Fibroblast of villous mesenchyme (primary cell): ENCODE results near the gene SLC6A7. TPM values are rescaled to one million over a fixed set of nuclear protein-coding genes. Genes with fewer than 3 reads are reported as not detected.

Experiments
- DNase-seq: peaks from one replicate; pipeline ENCODE4 v3.0.0-alpha.2; 2010; ENCODE audit warnings: low read depth
- H3K4me3 ChIP-seq: 2 replicates; pipeline ENCODE4 v1.5.1; 2011; ENCODE audit warnings: low read depth, mild to moderate bottlenecking, low read length
- total RNA-seq: library from RNA; depleted of rRNA; stranded (reverse); fragments of >200 nt; gene quantifications from 2 replicates; pipeline ENCODE4 v1.2.3, GENCODE V29; 2012
- TF ChIP-seq, protein P1 (sequence below): IDR thresholded peaks from 2 replicates; pipeline ENCODE4 v1.5.1; 2012; ENCODE audit warnings: low read depth, mild to moderate bottlenecking, low read length; ENCODE audit not compliant: insufficient read depth

Gene SLC6A7
- total RNA-seq, 1 donor: under 0.01 TPM

DNA sequence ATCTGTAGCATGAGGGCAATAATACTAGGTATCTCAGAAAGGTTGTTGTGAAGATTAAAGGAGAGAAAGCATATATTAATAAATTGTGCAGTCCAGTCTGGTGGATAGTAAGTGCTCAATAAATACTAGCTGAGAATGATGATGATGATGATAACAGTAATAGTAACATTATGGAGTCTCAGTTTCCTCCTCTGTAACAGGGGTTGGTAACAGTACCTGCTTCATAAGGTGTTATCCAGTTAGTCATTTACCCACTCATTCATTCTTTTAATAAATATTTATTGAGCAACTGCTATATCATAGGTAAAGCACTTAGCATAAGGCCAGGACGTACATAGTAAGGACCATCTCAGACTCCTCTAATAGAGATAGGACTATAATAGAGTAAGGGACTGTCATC is 7.6 kb downstream of the SLC6A7 start:
- DNase-seq: no peak
- TF ChIP-seq, protein P1, sequence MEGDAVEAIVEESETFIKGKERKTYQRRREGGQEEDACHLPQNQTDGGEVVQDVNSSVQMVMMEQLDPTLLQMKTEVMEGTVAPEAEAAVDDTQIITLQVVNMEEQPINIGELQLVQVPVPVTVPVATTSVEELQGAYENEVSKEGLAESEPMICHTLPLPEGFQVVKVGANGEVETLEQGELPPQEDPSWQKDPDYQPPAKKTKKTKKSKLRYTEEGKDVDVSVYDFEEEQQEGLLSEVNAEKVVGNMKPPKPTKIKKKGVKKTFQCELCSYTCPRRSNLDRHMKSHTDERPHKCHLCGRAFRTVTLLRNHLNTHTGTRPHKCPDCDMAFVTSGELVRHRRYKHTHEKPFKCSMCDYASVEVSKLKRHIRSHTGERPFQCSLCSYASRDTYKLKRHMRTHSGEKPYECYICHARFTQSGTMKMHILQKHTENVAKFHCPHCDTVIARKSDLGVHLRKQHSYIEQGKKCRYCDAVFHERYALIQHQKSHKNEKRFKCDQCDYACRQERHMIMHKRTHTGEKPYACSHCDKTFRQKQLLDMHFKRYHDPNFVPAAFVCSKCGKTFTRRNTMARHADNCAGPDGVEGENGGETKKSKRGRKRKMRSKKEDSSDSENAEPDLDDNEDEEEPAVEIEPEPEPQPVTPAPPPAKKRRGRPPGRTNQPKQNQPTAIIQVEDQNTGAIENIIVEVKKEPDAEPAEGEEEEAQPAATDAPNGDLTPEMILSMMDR: no peak
- H3K4me3 ChIP-seq: no peak overlapping the region

DNA sequence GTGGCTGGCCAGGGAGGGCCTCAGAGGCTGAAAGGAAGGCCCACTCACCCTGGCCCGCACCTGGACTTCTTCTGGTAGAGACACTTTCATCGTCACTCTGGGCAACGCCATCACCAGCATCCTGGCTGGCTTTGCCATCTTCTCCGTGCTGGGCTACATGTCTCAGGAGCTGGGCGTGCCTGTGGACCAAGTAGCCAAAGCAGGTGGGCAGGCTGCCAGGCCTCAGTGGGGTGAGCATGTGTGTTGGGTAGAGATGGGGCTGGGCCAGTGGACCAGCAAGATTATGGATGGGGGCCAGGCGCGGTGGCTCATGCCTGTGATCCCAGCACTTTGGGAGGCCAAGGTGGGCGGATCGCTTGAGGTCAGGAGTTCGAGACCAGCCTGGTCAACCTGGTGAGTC is 12.6 kb downstream of the SLC6A7 start:
- TF ChIP-seq, protein P1: no peak
- H3K4me3 ChIP-seq: no peak overlapping the region
- no peak for DNase-seq

DNA sequence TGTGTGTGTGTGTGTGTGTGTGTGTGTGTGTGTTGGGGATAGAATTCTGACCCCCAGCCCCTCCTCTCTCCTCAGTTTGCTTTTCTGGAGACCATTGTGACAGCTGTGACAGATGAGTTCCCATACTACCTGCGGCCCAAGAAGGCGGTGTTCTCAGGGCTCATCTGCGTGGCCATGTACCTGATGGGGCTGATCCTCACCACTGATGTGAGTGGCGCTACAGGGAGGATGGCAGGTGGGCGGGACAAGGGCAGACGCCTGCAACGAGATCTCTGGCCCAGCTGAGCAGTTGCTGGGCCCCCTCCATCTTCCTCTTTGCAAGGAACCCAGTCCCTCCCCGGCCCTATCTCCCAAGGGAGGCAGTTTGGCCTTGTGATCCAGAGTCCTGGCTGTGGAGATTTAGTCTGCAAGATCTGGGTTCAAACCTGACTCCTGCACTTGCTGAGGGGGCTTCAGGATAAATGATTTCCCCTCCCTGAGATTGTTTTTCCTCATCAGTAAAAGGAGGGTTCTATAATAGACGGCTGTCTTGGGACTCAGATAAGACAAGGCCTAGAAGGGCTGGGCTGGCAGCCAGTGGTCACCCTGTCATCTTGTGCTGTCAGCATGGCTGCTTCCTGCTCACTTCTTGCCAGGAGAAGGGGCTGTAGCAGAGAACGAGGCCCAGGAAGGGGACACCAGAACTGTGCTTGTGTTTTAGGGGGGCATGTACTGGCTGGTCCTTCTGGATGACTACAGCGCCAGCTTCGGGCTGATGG is 14.1 kb downstream of the SLC6A7 start:
- no peak overlapping the region for H3K4me3 ChIP-seq
- DNase-seq: no peak
- TF ChIP-seq, protein P1: no peak

- no peak overlapping the region for H3K4me3 ChIP-seq
- no peak for DNase-seq
- TF ChIP-seq, protein P1: no peak
Measured at GRCh38 chr5:150204590-150204960, 14.7 kb downstream of the SLC6A7 start.

DNA sequence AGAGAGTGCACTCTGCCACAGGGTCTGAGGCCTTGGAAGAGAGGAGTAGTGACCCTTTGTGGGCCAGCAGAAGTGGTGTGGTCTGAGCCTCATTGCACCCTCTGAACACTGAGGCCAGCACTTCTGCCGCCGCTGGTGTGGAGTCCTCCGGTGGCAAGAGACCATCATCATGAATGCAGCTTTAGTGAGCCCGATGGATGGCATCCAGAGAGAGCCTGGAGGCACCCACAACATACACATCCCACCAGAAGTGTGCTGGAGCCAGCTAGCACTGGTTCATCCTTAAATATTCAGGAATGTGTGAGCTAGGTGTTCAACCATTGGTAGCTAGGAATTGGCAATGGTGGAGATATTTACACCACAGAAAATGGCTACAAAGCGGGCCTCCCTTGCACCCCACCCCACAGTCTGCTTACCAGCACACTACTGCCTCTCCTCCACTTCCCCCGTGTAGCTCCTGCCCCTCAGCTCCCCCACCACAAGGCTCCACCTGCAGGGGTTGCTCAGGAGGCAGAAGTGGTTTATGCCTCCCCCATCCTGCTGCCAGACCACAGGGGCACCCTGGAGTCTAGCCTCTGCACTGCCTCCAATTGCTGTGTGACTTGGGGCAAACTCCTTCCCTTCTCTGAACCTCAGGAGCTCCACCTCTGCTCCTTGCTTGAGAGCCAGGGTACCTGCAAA is 16.4 kb downstream of the SLC6A7 start:
- DNase-seq: no peak
- no peak overlapping the region for H3K4me3 ChIP-seq
- TF ChIP-seq, protein P1: no peak

GRCh38 chr5:150206779-150207115 is 16.9 kb downstream of the SLC6A7 start:
- TF ChIP-seq, protein P1: no peak
- no peak overlapping the region for H3K4me3 ChIP-seq
- no peak for DNase-seq
